ENCODE results near the gene NDFIP1. TPM values are rescaled to one million over a fixed set of nuclear protein-coding genes. Genes with fewer than 3 reads are reported as not detected.

NDFIP1 gene
- total RNA-seq, 1 experiment from 2014 or later, result 26.6 TPM

DNA sequence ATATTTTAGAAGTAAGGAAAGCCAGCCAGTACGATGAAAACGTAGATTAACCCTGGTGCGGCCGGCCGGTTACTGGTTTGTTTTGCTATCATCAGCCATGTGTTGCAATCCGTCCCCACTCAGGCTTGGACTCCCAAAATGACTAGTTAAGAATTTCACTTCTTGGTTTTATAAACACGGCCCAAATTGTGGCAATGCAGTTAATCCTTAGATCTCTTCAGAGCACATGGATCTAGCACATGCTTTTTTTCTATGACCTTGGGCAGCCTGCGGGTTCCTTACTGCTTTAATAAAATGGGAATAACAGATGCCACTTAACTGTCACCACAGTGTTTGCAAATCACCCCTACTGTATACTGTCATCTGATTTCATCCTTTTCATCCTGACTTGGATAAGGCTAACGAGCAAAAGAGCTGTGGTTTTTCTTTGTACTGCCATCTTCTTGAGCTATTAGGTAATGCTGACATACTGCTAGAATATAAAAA, 1.5 kb downstream of the NDFIP1 start:
- Histone ChIP-seq H3K27me3 (ENCODE audit: insufficient read depth, low read length) (no peaks in the 10 kb centered on the region), H4K5ac (ENCODE audit: insufficient read length, low read depth, low read length) (no peak overlapping the region), H3K23me2 (ENCODE audit: insufficient read length, low read depth, low read length, poor library complexity, severe bottlenecking) (peaks cover 10% of the 10 kb centered on the region), H2AFZ (ENCODE audit: low read length) (no peak overlapping the region), H3K4ac (ENCODE audit: low read depth, low read length) (no peak overlapping the region), H3K4me2 (ENCODE audit: insufficient read depth, insufficient read length, low read length) (peak overlapping the region; percentile 97), H3T11ph (ENCODE audit: low read length) (no peak overlapping the region), H2BK5ac (ENCODE audit: insufficient read length, low read length) (no peak overlapping the region), H2BK15ac (ENCODE audit: low read depth, low read length) (no peak overlapping the region), H3K79me1 (ENCODE audit: insufficient read depth, low read depth, low read length, poor library complexity, severe bottlenecking) (no peaks in the 10 kb centered on the region), H4K20me1 (ENCODE audit: control insufficient read depth, insufficient read depth, insufficient read length) (no peaks in the 10 kb centered on the region), H2BK120ac (ENCODE audit: low read depth, low read length, poor library complexity, severe bottlenecking) (no peak overlapping the region), H3K56ac (ENCODE audit: insufficient read length, low read depth, low read length) (no peak overlapping the region), H3K18ac (ENCODE audit: insufficient read length, low read depth, low read length) (no peak overlapping the region), H3K27ac (ENCODE audit: insufficient read length, low read depth, low read length) (no peak overlapping the region), H4K8ac (replicated peaks; ENCODE audit: insufficient read length, low read depth, low read length) (no peak overlapping the region), H3K9me3 (ENCODE audit: control insufficient read depth, low read depth, low read length) (no peaks in the 10 kb centered on the region), H2BK20ac (ENCODE audit: low read depth, low read length, poor library complexity, severe bottlenecking) (no peak overlapping the region), H3K79me2 (ENCODE audit: insufficient read depth, low read length) (peaks cover 10% of the 10 kb centered on the region; the same call in 1 of the 2 replicates), H4K91ac (ENCODE audit: insufficient read length, low read depth, low read length) (no peak overlapping the region), H2AK5ac (ENCODE audit: insufficient read length, low read length) (no peak overlapping the region), H3K14ac (ENCODE audit: insufficient read depth, low read length) (no peak overlapping the region), H3K9ac (ENCODE audit: extremely low read depth, insufficient read length, low read length) (peak overlapping the region; percentile 88), H3K23ac (ENCODE audit: insufficient read length, low read depth, low read length) (no peak overlapping the region), H3K4me1 (ENCODE audit: insufficient read depth, low read length) (no peaks in the 10 kb centered on the region; the same call in 1 of the 2 replicates), H2BK12ac (ENCODE audit: insufficient read length, low read depth, low read length) (no peak overlapping the region)
- Mint-ChIP-seq H3K9me3 (peaks cover 0 to 2% of the 10 kb centered on the region in 2 experiments; a peak in 1 of 5 replicates), H3K4me3 (peak overlapping the region; percentile 79 to 92), H3K4me1 (peaks cover 27 to 32% of the 10 kb centered on the region in 2 experiments), H3K36me3 (ENCODE audit: insufficient read depth in 1 of 3, low read depth in 3 of 3) (peaks cover 4 to 12% (median 9%) of the 10 kb centered on the region in 3 experiments; a peak in 5 of 7 replicates), H3K27ac (no peak overlapping the region), H3K27me3 (ENCODE audit: low read depth) (peaks cover 25% of the 10 kb centered on the region)
- no CpG with 5 or more reads among the region's 9 CpGs for WGBS (ENCODE audit: extremely low coverage, insufficient read length, low lambda C conversion rate)
- TF ChIP-seq, protein P1, sequence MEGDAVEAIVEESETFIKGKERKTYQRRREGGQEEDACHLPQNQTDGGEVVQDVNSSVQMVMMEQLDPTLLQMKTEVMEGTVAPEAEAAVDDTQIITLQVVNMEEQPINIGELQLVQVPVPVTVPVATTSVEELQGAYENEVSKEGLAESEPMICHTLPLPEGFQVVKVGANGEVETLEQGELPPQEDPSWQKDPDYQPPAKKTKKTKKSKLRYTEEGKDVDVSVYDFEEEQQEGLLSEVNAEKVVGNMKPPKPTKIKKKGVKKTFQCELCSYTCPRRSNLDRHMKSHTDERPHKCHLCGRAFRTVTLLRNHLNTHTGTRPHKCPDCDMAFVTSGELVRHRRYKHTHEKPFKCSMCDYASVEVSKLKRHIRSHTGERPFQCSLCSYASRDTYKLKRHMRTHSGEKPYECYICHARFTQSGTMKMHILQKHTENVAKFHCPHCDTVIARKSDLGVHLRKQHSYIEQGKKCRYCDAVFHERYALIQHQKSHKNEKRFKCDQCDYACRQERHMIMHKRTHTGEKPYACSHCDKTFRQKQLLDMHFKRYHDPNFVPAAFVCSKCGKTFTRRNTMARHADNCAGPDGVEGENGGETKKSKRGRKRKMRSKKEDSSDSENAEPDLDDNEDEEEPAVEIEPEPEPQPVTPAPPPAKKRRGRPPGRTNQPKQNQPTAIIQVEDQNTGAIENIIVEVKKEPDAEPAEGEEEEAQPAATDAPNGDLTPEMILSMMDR (conservative IDR thresholded peaks at IDR 0.05), result no peak
- DNase-seq, result no peak

Data from H9 (cell line).